ENCODE measurements around the gene ADCY10. TPM values are rescaled to one million over a fixed set of nuclear protein-coding genes. Genes with fewer than 3 reads are reported as not detected.

The ADCY10 gene
- total RNA-seq, 1 donor from 2014 or later = 0.94 TPM

DNA sequence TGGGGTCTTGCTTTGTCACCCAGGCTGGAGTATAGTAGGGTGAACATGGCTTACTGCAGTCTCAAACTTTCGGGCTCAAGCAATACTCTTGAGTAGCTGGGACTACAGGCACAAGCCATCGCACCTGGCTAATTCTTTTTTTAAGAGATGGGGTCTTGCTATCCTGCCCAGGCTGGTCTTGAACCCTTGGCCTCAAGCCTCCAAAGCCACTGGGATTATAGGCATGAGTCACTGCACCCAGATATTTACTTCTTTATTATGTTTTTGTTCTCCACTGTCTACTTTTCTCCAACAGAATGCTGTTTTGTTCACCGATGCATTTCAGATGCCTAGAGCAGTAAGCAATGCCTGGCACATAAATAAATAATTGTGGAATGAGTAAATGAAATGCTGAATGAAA lies 72.4 kb downstream of the ADCY10 start:
- Mint-ChIP-seq H3K4me1 (ENCODE audit: unreplicated experiment) (no peaks in the 10 kb centered on the region), H3K36me3 (ENCODE audit: unreplicated experiment) (no peaks in the 10 kb centered on the region), H3K9me3 (ENCODE audit: unreplicated experiment) (no peaks in the 10 kb centered on the region), H3K4me3 (ENCODE audit: unreplicated experiment) (no peak overlapping the region), H3K27me3 (ENCODE audit: unreplicated experiment) (peaks cover 7% of the 10 kb centered on the region), H3K27ac (ENCODE audit: unreplicated experiment) (no peak overlapping the region)
- DNase-seq (ENCODE audit: extremely low spot score, unreplicated experiment) = no peak
- TF ChIP-seq, protein P1, sequence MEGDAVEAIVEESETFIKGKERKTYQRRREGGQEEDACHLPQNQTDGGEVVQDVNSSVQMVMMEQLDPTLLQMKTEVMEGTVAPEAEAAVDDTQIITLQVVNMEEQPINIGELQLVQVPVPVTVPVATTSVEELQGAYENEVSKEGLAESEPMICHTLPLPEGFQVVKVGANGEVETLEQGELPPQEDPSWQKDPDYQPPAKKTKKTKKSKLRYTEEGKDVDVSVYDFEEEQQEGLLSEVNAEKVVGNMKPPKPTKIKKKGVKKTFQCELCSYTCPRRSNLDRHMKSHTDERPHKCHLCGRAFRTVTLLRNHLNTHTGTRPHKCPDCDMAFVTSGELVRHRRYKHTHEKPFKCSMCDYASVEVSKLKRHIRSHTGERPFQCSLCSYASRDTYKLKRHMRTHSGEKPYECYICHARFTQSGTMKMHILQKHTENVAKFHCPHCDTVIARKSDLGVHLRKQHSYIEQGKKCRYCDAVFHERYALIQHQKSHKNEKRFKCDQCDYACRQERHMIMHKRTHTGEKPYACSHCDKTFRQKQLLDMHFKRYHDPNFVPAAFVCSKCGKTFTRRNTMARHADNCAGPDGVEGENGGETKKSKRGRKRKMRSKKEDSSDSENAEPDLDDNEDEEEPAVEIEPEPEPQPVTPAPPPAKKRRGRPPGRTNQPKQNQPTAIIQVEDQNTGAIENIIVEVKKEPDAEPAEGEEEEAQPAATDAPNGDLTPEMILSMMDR (IDR thresholded peaks at IDR 0.05) = no peak

DNA sequence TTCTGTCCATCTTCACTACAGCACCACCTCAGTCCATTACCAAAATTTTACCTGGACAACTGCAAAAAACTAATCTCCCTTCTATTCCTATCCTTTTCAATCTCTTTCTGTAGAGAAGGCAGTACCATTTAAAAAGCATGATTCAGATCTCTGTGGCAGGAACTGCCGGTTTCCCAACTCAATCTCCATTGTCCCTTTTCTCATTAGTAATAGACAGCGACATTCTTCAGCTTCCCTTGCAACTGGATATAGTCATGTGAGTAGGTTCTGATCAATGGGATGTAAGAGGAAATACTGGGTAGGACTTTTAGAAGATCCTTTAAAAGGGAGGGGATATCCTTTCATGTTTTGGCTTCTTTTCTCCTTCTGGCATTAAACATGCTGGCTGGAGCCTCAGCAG lies 74.9 kb downstream of the ADCY10 start:
- Mint-ChIP-seq H3K4me1 (ENCODE audit: unreplicated experiment) (no peaks in the 10 kb centered on the region), H3K27ac (ENCODE audit: unreplicated experiment) (no peak overlapping the region), H3K9me3 (ENCODE audit: unreplicated experiment) (no peaks in the 10 kb centered on the region), H3K36me3 (ENCODE audit: unreplicated experiment) (no peaks in the 10 kb centered on the region), H3K4me3 (ENCODE audit: unreplicated experiment) (no peak overlapping the region), H3K27me3 (ENCODE audit: unreplicated experiment) (peaks cover 7% of the 10 kb centered on the region)
- TF ChIP-seq, protein P1 (IDR thresholded peaks at IDR 0.05) = no peak
- DNase-seq (ENCODE audit: extremely low spot score, unreplicated experiment) = no peak

DNA sequence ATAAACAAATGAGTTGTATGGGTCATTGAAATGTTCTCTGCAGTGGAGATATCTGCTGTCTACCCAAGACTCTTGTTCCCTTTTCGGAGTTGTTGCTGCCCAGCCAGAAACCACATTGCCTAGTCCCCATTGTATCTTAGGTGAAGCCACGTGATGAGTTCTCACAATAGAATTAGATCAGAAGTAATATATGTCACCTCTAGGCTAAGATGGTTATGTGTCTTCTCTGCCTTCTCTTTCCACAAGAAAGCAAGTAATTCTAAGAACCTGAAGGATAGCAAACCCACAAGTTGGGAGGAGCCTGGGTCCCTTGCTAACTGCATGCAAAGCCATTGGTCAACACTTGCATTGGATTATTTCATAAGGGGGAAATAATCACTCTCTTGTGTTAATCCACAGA lies 76.6 kb downstream of the ADCY10 start:
- H3K9me3 Mint-ChIP-seq (ENCODE audit: unreplicated experiment) = no peaks in the 10 kb centered on the region
- H3K4me3 Mint-ChIP-seq (ENCODE audit: unreplicated experiment) = no peak overlapping the region
- peaks cover 7% of the 10 kb centered on the region for H3K27me3 Mint-ChIP-seq (ENCODE audit: unreplicated experiment)
- H3K36me3 Mint-ChIP-seq (ENCODE audit: unreplicated experiment) = no peaks in the 10 kb centered on the region
- no peak overlapping the region for H3K27ac Mint-ChIP-seq (ENCODE audit: unreplicated experiment)
- no peak for DNase-seq (ENCODE audit: extremely low spot score, unreplicated experiment)
- TF ChIP-seq, protein P1 (IDR thresholded peaks at IDR 0.05) = no peak
- no peaks in the 10 kb centered on the region for H3K4me1 Mint-ChIP-seq (ENCODE audit: unreplicated experiment)

GRCh38 chr1:167836197-167836596 lies 77.7 kb downstream of the ADCY10 start:
- peaks cover 7% of the 10 kb centered on the region for H3K27me3 Mint-ChIP-seq (ENCODE audit: unreplicated experiment)
- H3K36me3 Mint-ChIP-seq (ENCODE audit: unreplicated experiment) = no peaks in the 10 kb centered on the region
- no peak overlapping the region for H3K4me3 Mint-ChIP-seq (ENCODE audit: unreplicated experiment)
- TF ChIP-seq, protein P1 (IDR thresholded peaks at IDR 0.05) = no peak
- H3K27ac Mint-ChIP-seq (ENCODE audit: unreplicated experiment) = no peak overlapping the region
- no peak for DNase-seq (ENCODE audit: extremely low spot score, unreplicated experiment)
- no peaks in the 10 kb centered on the region for H3K4me1 Mint-ChIP-seq (ENCODE audit: unreplicated experiment)
- no peaks in the 10 kb centered on the region for H3K9me3 Mint-ChIP-seq (ENCODE audit: unreplicated experiment)

GRCh38 chr1:167833904-167834303 lies 80.0 kb downstream of the ADCY10 start:
- H3K27ac Mint-ChIP-seq (ENCODE audit: unreplicated experiment) = no peak overlapping the region
- H3K4me3 Mint-ChIP-seq (ENCODE audit: unreplicated experiment) = no peak overlapping the region
- H3K4me1 Mint-ChIP-seq (ENCODE audit: unreplicated experiment) = peaks cover 3% of the 10 kb centered on the region
- TF ChIP-seq, protein P1 (IDR thresholded peaks at IDR 0.05) = no peak
- peaks cover 4% of the 10 kb centered on the region for H3K27me3 Mint-ChIP-seq (ENCODE audit: unreplicated experiment)
- H3K9me3 Mint-ChIP-seq (ENCODE audit: unreplicated experiment) = no peaks in the 10 kb centered on the region
- no peak for DNase-seq (ENCODE audit: extremely low spot score, unreplicated experiment)
- no peaks in the 10 kb centered on the region for H3K36me3 Mint-ChIP-seq (ENCODE audit: unreplicated experiment)

Measured in osteocyte (in vitro differentiated cells).